Adrenal gland (tissue), 5 donors: ENCODE data around the gene SLC66A3.

ENCODE experiments used
- POLR2A ChIP-seq, 2 donors: fragments of 450-650 bp; IDR thresholded peaks; one replicate each; pipeline ENCODE4 v1.6.1; 2017; ENCODE audit warnings: antibody characterized with exemption in 2 of 2, mild to moderate bottlenecking in 2 of 2, moderate library complexity in 1 of 2
- TF ChIP-seq, protein P1 (sequence below), 6 experiments: fragments of 450-650 bp in 4 of 6; fragments of 200-600 bp in 2 of 6; sonication (generic) in 1 of 6; IDR thresholded peaks; 1 replicate in 5 of 6; 2 replicates in 1 of 6; pipeline versions ENCODE4 v1.5.1 to v1.8.0; 2016 to 2021; ENCODE audit warnings: antibody characterized with exemption in 6 of 6, mild to moderate bottlenecking in 2 of 6, moderate library complexity in 1 of 6
- donor health status: DM: no; HTN: no; CAD: no.

DNA sequence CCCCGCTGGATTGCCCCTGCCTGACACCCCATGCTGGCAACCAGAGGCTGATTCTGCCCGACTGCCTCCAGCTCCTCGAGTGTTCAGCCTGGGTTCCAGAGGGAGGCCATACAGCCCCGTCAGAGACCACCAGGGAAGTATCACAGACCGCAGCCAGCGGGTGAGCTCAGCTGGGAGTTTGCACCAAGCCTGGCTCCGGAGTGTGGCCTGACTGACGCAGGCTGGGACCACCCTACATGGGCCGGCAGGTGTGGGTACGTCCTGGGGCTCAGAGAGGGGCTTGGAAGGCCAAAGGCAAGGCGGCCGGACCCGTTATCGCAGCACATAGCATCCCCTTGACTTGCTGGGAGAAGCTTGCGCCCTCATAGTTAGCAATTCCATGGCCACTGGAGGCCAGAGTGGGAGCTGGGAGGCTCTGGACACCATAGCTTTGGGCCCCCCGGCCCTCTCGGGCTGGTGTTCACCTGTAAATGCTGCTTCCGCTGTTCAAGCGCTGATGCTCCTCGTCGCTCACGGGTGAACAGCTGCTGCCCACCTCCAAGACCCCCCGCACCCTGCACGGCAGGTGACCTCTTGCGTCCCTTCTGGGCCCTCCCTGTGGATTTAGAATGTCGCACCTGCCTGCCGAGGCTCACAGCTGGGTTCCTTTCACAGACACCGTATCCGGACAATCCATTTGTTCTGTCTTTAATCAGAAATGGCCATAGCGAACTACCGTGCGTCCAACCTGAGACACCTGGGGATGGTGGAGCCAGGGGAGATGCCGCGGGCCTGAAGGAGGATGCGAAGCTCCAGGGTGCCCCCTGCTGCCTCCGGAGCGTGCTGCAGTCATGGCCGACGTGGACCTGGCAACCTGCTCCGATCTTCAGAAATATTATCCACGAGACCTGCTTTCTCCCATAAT is 31.2 kb upstream of the SLC66A3 start:
- TF ChIP-seq, protein P1, sequence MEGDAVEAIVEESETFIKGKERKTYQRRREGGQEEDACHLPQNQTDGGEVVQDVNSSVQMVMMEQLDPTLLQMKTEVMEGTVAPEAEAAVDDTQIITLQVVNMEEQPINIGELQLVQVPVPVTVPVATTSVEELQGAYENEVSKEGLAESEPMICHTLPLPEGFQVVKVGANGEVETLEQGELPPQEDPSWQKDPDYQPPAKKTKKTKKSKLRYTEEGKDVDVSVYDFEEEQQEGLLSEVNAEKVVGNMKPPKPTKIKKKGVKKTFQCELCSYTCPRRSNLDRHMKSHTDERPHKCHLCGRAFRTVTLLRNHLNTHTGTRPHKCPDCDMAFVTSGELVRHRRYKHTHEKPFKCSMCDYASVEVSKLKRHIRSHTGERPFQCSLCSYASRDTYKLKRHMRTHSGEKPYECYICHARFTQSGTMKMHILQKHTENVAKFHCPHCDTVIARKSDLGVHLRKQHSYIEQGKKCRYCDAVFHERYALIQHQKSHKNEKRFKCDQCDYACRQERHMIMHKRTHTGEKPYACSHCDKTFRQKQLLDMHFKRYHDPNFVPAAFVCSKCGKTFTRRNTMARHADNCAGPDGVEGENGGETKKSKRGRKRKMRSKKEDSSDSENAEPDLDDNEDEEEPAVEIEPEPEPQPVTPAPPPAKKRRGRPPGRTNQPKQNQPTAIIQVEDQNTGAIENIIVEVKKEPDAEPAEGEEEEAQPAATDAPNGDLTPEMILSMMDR (IDR thresholded peaks at IDR 0.05), result peak; percentile 54 to 87 (median 73)
- TF ChIP-seq POLR2A (IDR thresholded peaks at IDR 0.05), result no peak
